Astrocyte (in vitro differentiated cells and primary cell): ENCODE data around the gene DPM1. TPM values are rescaled to one million over a fixed set of nuclear protein-coding genes. Genes with fewer than 3 reads are reported as not detected.

Experiments used
- DNase-seq: peaks from one replicate; pipeline ENCODE4 v3.0.0-alpha.2; 2010; ENCODE audit warnings: low read depth
- FAIRE-seq: peaks from 2 replicates; lab custom pipeline; 2011; peaks lifted over from hg19 to GRCh38; lab: Jason Lieb, UNC
- H2AFZ ChIP-seq: 2 replicates; pipeline ENCODE4 v1.6.0; 2012; ENCODE audit warnings: low read depth, low read length, inconsistent platforms
- H3K27ac ChIP-seq: 2 replicates; pipeline ENCODE4 v1.5.1; 2011; ENCODE audit warnings: low read depth, low read length, inconsistent platforms
- H3K27me3 ChIP-seq: 2 replicates; pipeline ENCODE4 v1.6.0; 2011; ENCODE audit warnings: low read length, inconsistent platforms; ENCODE audit not compliant: insufficient read depth
- H3K36me3 ChIP-seq: 2 replicates; pipeline ENCODE4 v1.5.1; 2011; ENCODE audit warnings: low read length, inconsistent platforms; ENCODE audit not compliant: insufficient read depth
- H3K4me1 ChIP-seq: 2 replicates; pipeline ENCODE4 v1.5.1; 2011; ENCODE audit warnings: low read length, inconsistent platforms; ENCODE audit not compliant: insufficient read depth
- H3K4me2 ChIP-seq: 2 replicates; pipeline ENCODE4 v1.6.0; 2012; ENCODE audit warnings: low read length, inconsistent platforms
- H3K4me3 ChIP-seq: 2 replicates; pipeline ENCODE4 v1.5.1; 2011; ENCODE audit warnings: low read depth, mild to moderate bottlenecking, low read length, inconsistent platforms; ENCODE audit not compliant: insufficient read depth
- H3K79me2 ChIP-seq: 2 replicates; pipeline ENCODE4 v1.6.0; 2012; ENCODE audit warnings: mild to moderate bottlenecking, low read length, inconsistent platforms; ENCODE audit not compliant: insufficient read depth
- H3K9ac ChIP-seq: 2 replicates; pipeline ENCODE4 v1.6.0; 2012; ENCODE audit warnings: mild to moderate bottlenecking, low read length, inconsistent platforms
- H3K9me3 ChIP-seq: 2 replicates; pipeline ENCODE4 v1.5.1; 2012; ENCODE audit warnings: low read depth, mild to moderate bottlenecking, low read length, inconsistent platforms; ENCODE audit not compliant: insufficient read depth
- H4K20me1 ChIP-seq: 2 replicates; pipeline ENCODE4 v1.6.0; 2012; ENCODE audit warnings: low read length, inconsistent platforms; ENCODE audit not compliant: insufficient read depth
- H3K27ac Mint-ChIP-seq: one replicate; pipeline ENCODE4 v1.8.0; 2021; ENCODE audit warnings: mild to moderate bottlenecking, mixed read lengths; ENCODE audit not compliant: unreplicated experiment
- H3K27me3 Mint-ChIP-seq: one replicate; pipeline ENCODE4 v1.8.0; 2021; ENCODE audit warnings: low read depth, mixed read lengths; ENCODE audit not compliant: unreplicated experiment
- H3K36me3 Mint-ChIP-seq: one replicate; pipeline ENCODE4 v1.8.0; 2021; ENCODE audit warnings: low read depth, mixed read lengths; ENCODE audit not compliant: unreplicated experiment
- H3K4me1 Mint-ChIP-seq: one replicate; pipeline ENCODE4 v1.8.0; 2021; ENCODE audit warnings: low read depth, mixed read lengths; ENCODE audit not compliant: unreplicated experiment
- H3K4me3 Mint-ChIP-seq: one replicate; pipeline ENCODE4 v1.8.0; 2021; ENCODE audit warnings: mild to moderate bottlenecking, moderate library complexity, mixed read lengths; ENCODE audit not compliant: unreplicated experiment
- H3K9me3 Mint-ChIP-seq: one replicate; pipeline ENCODE4 v1.8.0; 2021; ENCODE audit warnings: mild to moderate bottlenecking, mixed read lengths; ENCODE audit not compliant: unreplicated experiment
- EZH2 ChIP-seq: IDR thresholded peaks from 2 replicates; pipeline ENCODE4 v1.6.1; 2012; ENCODE audit warnings: mild to moderate bottlenecking, low read length, inconsistent platforms; ENCODE audit not compliant: insufficient read depth
- total RNA-seq: library from RNA; stranded (reverse); gene quantifications from 2 replicates; pipeline ENCODE4 v1.2.1, GENCODE V29; 2021
- TF ChIP-seq, protein P1 (sequence below): IDR thresholded peaks from 2 replicates; pipeline ENCODE4 v1.5.1; 2011; ENCODE audit warnings: low read depth, mild to moderate bottlenecking, inconsistent platforms, low read length, moderate library complexity; ENCODE audit not compliant: insufficient read depth

The DPM1 gene
- total RNA-seq, 1 donor from 2014 or later, result 63.4 TPM

DNA sequence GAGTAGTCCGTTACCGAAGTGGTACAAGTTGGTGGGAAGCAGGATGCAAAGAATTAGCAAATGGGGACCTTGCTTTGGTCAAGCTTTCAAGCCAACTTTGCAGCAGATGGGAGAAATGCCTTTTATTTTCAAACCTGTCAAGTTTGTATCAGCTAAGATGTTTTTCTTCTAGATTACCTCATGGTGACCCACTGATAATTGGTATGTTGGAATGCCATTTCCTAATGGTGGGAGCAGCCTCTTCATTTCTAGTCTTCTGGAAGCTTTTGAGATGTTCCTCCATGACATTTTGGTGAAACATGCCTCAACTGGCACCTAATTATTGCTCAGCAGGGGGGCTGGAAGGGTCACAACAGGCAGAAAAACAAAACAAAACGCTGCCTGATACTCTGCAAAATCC is 70.8 kb downstream of the DPM1 start:
- H3K27me3 Mint-ChIP-seq, result no peaks in the 10 kb centered on the region
- H3K4me1 ChIP-seq, result no peaks in the 10 kb centered on the region
- DNase-seq, result no peak
- H3K4me3 Mint-ChIP-seq, result no peak overlapping the region
- no peak overlapping the region for H3K4me2 ChIP-seq
- no peak for FAIRE-seq
- H4K20me1 ChIP-seq, result peaks cover 58% of the 10 kb centered on the region
- TF ChIP-seq EZH2, result no peak
- TF ChIP-seq, protein P1, sequence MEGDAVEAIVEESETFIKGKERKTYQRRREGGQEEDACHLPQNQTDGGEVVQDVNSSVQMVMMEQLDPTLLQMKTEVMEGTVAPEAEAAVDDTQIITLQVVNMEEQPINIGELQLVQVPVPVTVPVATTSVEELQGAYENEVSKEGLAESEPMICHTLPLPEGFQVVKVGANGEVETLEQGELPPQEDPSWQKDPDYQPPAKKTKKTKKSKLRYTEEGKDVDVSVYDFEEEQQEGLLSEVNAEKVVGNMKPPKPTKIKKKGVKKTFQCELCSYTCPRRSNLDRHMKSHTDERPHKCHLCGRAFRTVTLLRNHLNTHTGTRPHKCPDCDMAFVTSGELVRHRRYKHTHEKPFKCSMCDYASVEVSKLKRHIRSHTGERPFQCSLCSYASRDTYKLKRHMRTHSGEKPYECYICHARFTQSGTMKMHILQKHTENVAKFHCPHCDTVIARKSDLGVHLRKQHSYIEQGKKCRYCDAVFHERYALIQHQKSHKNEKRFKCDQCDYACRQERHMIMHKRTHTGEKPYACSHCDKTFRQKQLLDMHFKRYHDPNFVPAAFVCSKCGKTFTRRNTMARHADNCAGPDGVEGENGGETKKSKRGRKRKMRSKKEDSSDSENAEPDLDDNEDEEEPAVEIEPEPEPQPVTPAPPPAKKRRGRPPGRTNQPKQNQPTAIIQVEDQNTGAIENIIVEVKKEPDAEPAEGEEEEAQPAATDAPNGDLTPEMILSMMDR, result no peak
- H3K27ac Mint-ChIP-seq, result no peak overlapping the region
- H3K4me3 ChIP-seq, result no peak overlapping the region
- no peaks in the 10 kb centered on the region for H3K27me3 ChIP-seq
- H2AFZ ChIP-seq, result no peak overlapping the region
- peaks cover 18% of the 10 kb centered on the region for H3K36me3 Mint-ChIP-seq
- H3K4me1 Mint-ChIP-seq, result peaks cover 11% of the 10 kb centered on the region
- peaks cover 48% of the 10 kb centered on the region for H3K36me3 ChIP-seq
- no peaks in the 10 kb centered on the region for H3K9me3 Mint-ChIP-seq
- no peak overlapping the region for H3K9ac ChIP-seq
- peaks cover 34% of the 10 kb centered on the region for H3K79me2 ChIP-seq
- no peak overlapping the region for H3K27ac ChIP-seq
- no peaks in the 10 kb centered on the region for H3K9me3 ChIP-seq

DNA sequence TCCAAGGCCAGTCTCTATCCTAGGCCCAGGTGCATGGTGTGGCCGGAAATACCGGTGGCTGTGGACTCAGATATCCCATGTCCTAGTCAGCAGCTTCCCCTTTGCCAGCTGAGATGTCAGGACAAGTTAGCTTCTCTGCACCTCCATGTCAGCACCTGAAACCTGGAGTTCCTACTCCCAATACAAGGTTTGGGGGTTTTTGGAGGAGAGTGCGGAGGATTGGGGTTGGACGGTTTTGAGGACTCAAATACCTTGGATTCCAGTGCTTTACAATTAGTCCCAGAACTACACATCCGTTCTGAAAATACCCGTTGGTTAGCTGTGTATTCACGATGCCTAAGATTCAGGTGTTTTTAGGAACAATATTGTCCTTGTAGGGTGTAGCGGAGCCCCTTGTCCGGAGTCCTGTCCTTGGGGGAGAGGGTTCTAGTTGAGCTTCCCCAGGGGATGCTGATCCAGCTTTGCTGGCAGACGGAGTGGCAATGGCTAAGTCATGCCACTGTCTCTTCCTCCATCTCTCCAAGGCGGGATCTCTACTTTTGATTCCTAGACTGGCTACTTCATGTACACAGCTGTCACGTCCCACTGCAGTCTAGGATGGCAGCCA is 72.0 kb downstream of the DPM1 start:
- Mint-ChIP-seq H3K27me3 (no peaks in the 10 kb centered on the region), H3K36me3 (peaks cover 10% of the 10 kb centered on the region), H3K27ac (no peak overlapping the region), H3K4me1 (peaks cover 9% of the 10 kb centered on the region), H3K9me3 (no peaks in the 10 kb centered on the region), H3K4me3 (no peak overlapping the region)
- no peaks in the 10 kb centered on the region for H3K4me1 ChIP-seq
- H3K4me3 ChIP-seq, result no peak overlapping the region
- peaks cover 45% of the 10 kb centered on the region for H4K20me1 ChIP-seq
- peaks cover 35% of the 10 kb centered on the region for H3K36me3 ChIP-seq
- no peak overlapping the region for H2AFZ ChIP-seq
- TF ChIP-seq, protein P1, result no peak
- no peak for TF ChIP-seq EZH2
- FAIRE-seq (no peak), DNase-seq (no peak)
- no peak overlapping the region for H3K4me2 ChIP-seq
- no peaks in the 10 kb centered on the region for H3K27me3 ChIP-seq
- H3K9me3 ChIP-seq, result no peaks in the 10 kb centered on the region
- H3K27ac ChIP-seq, result no peak overlapping the region
- peaks cover 21% of the 10 kb centered on the region for H3K79me2 ChIP-seq
- no peak overlapping the region for H3K9ac ChIP-seq

DNA sequence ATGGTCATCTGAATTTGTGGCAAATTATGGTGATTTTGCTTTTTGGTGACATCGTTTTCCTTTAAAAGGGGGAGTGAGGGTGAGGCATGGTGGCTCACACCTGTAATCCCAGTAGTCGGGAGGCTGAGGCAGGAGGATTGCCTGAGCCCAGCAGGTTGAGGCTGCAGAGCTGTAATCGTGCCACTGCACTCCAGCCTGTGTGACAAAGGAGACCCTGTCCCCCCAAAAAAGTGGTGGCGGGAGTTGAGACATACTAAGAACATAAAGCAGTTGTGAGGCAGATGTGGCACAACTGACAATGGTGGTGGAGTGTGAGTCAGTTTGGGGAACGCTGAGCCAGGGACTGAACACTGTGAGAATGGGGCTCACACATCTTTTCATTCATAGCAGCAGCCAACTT is 72.6 kb downstream of the DPM1 start:
- TF ChIP-seq EZH2, result no peak
- TF ChIP-seq, protein P1, result no peak
- Mint-ChIP-seq H3K27me3 (no peaks in the 10 kb centered on the region), H3K36me3 (peaks cover 10% of the 10 kb centered on the region), H3K4me1 (peaks cover 5% of the 10 kb centered on the region), H3K9me3 (no peaks in the 10 kb centered on the region), H3K4me3 (no peak overlapping the region), H3K27ac (no peak overlapping the region)
- no peak overlapping the region for H2AFZ ChIP-seq
- no peaks in the 10 kb centered on the region for H3K27me3 ChIP-seq
- H3K4me3 ChIP-seq, result no peak overlapping the region
- no peak overlapping the region for H3K9ac ChIP-seq
- no peaks in the 10 kb centered on the region for H3K9me3 ChIP-seq
- peaks cover 17% of the 10 kb centered on the region for H3K79me2 ChIP-seq
- no peak overlapping the region for H3K4me2 ChIP-seq
- FAIRE-seq (no peak), DNase-seq (no peak)
- H3K27ac ChIP-seq, result no peak overlapping the region
- peaks cover 30% of the 10 kb centered on the region for H3K36me3 ChIP-seq
- no peaks in the 10 kb centered on the region for H3K4me1 ChIP-seq
- H4K20me1 ChIP-seq, result peaks cover 40% of the 10 kb centered on the region
